HG03469 (cell line): ENCODE data around the gene NUP153.
A peak's percentile ranks its signal among the peaks of the same experiment; 100 is the strongest.
"Not testable (repeated sequence)": the region's sequence is repeated elsewhere in the genome, so short reads cannot be mapped to it uniquely, and the experiment has no call there.

Source experiments
- ATAC-seq: cut with Tn5 transposase; IDR thresholded peaks from one replicate; pipeline ENCODE4 v1.9.1; 2021; ENCODE audit warnings: mild to moderate bottlenecking, moderate library complexity, moderate number of reproducible peaks; ENCODE audit not compliant: unreplicated experiment

The NUP153 gene

DNA sequence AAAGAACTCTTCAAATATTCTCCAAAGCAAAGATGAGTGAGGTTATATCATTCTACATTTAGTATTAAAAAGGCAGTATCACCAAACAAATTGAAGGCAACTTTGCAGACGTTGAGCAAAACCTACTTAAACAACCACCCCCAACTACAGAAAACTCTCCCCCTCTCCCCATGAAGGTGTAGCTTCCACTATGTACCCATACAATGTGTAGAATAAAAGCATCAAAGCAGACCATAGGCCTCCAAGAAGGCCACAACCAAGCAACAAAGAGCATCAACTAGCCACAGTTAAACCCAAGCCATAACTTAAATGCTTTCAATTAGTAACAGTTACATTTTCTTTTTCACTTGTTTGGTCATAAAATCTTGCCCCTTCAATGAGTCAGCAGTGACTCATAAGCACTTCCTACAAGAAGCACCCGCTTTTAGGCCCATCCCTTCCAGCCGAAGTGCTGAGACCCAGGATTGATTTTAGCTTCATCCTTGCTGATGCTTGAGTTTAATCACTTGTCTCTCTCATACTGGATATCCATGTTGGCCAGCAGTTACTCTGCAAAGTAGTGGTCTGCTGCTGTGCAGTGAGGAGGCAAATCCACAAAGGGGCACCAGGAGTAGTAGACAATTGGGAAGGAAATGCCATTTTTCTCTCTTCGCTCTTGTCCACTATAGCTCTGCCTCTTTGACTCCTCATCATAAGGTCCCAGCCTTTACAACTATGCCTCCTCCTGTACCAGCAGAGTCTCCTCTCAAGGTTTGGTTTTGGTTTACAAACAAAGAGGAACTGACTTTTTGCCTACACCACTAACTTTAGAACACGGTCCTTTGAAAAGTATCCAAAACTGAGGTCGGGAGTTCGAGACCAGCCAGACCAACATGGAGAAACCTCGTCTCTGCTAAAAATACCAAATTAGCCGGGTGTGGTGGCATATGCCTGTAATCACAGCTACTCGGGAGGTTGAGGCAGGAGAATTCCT, 8.4 kb upstream of the NUP153 start:
- ATAC-seq = no peak

DNA sequence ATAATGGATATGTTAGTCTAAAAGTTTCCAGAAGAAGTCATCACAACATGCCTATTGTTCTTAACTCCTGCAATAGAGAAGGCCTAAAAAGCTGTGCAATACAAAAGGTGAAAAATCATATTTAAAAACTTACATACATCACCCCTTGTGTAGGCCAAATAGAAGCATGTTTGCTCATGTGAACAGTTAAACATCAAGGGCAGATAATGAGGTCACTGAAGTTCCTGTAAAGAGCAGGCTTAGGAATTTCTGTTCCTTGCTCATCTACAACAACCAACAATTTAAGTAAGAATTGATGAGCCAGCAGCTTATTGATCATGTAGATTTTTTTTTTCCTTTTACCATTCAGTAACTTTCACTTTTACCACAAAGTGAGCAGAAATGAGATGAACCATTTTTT, 7.5 kb upstream of the NUP153 start:
- no peak for ATAC-seq

- ATAC-seq = no peak
These were observed 5.9 kb upstream of the NUP153 start for GRCh38 chr6:17712576-17712975.

DNA sequence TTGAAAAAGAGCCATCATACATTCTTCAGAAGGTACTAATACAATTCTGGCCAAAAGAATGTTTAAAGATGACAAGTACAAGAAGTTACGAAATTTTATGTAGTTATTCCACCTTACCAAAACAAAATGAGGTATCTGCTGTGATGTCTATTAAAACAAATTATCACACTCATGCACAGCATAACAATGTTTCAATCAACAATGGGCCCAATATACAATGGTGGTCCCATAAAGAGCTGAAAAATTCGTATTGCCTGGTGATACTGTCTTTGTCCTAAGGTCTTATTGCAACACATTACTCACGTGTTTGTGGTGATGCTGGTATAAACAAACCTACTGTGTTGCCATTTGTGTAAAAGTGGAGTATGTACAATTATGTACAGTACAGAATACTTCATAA, 3.6 kb upstream of the NUP153 start:
- ATAC-seq = no peak

DNA sequence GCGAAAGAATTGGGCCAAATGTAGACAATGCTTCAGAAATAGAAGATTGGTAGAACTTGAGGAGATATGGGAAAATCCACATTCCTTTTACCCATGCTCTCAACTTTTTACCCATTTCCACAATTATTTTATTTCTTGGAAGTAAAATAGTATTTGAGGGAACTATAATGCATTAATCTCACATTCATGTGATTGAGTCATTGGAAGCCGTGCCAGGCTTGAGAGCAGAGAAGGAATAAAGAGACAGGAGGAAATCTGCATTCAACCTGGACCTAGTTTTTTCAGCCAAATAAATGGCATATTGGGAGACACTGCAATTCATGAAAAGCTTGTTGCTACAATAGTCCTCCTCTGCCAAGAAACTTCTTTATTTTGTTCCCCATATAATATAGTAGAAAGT, 2.8 kb upstream of the NUP153 start:
- ATAC-seq = no peak

GRCh38 chr6:17708035-17708434, 1.3 kb upstream of the NUP153 start:
- not testable (repeated sequence) for ATAC-seq

DNA sequence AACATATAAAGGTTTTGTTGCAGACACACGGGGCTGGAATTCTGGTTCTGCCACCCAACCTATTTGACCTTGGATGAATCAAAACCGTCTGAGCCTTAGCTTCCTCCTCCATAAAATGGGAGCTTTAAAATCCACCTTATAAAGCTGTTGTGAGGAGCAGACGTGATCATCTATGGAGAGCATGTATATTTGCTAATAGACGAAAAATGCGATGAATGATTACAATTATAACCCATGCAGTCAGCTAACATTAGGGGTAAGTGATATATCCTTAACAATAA, 586 bp upstream of the NUP153 start:
- ATAC-seq = no peak

GRCh38 chr6:17705778-17706579, 746 bp downstream of the NUP153 start:
- ATAC-seq = peak; percentile 48

DNA sequence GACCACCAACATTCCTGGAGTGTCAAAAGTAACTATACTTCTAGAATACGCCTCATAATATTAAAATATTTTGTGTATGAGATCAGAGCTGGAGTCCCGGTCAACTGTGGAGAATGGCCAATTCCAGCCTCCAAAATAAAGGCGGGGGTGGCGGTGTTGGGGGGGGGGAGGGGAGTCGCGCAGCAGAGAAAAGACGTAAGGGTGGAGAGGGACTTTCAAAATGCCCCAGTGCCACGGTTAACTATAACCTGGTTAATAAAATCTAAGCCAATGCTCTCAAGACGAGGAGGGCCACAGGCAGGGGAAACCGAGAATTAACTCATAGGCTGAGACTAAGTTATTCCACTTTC, 1.3 kb downstream of the NUP153 start:
- no peak for ATAC-seq

DNA sequence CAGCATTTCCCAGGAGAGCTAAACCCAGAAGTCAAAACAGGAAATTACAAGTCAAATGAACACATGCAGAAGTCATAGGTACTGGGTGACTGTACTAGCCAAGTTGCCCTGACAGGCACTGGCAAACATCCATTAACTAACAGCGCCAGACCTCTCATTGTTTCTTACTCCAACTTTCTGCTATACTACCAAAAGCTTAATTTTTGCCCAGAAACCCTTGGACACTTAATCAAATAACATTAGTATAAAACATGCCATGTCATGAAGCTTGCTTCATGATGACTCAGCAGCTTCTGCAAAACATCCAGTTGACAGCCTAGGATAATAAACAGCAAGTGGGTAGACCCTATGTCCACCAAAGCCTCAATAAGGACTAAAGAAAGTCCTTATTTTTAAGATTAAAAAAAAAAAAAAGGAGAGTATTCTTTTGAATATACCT, 3.5 kb downstream of the NUP153 start:
- ATAC-seq = no peak

DNA sequence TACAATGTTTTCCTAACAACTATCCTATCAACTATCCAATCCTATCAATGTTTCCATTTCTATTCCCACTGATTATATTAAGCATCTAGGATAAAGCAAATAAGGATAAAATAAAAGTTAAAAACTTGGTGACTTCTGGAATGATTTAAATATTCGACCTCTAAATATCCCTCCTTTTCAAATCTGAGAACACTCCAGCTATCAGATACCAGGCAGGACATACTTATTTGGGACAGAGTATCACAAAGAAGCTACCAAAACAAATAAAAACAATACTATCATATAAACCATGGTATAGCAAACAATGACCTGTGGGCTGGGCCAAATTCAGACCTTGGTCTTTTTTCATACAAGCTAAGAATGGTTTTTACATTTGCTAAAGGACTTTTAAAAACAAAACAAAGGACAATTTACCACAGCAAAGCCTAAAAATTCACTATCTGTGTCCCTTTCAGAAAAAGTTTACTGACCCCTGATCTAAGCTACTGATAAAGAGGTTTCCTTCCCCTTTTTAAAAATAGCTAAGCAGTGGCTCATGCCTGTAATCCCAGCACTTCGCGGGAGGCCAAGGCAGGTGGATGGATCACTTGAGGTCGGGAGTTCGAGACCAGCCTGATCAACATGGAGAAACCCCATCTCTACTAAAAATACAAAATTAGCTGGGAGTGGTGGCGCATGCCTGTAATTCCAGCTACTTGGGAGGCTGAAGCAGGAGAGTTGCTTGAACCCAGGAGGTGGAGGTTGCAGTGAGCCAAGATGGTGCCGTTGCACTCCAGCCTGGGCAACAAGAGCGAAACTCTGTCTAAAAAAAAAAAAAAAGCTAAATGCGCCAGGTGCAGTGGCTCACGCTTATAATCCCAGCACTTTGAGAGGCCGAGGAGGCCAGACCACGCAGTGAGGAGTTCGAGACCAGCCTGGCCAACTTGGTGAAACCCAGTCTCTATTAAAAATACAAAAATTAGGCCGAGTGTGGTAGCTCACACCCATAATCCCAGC, 6.0 kb downstream of the NUP153 start:
- ATAC-seq = no peak

- no peak for ATAC-seq
These were observed 14.7 kb downstream of the NUP153 start for GRCh38 chr6:17691925-17692538.

GRCh38 chr6:17688481-17688880, 18.2 kb downstream of the NUP153 start:
- no peak for ATAC-seq

- ATAC-seq = no peak
These were observed 19.6 kb downstream of the NUP153 start for GRCh38 chr6:17687136-17687535.

DNA sequence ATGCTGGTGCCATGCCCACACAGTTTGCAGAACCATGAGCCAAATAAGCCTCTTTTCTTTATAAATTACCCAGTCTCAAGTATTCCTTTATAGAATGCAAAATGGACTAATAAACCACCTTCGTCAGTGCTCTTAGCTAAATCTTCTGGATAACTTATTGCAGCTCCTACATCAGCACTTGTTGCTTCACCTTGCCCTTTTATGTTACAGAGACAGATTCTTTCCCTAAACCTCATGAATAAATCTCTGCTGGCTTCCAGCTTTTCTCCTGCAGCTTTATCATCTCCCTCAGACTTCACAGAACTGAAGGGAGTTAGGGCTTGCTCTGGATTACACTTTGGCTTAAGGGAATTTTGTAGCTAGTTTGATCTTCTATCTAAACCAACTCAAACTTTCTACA, 22.6 kb downstream of the NUP153 start:
- ATAC-seq = no peak

- ATAC-seq = no peak
These were observed 23.3 kb downstream of the NUP153 start for GRCh38 chr6:17683428-17683827.

DNA sequence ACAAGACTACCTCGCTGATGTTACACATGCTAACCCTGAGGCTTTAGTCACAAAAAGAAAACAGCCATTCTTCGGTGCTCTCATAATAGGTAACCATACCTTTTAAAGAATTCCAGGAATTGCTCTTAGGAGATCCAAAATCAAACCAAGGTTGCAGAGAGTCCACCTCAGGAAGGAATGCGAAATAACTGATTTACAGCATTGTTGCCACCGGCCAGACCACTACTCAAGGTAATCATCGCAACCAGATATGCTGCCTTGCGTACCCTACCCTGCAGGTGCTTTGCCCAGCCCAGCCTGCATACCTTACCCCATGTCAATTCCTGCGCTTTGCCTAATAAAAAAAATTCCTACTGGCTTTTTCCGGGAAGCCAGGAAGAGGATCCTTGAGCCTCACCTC, 27.0 kb downstream of the NUP153 start:
- ATAC-seq = no peak

DNA sequence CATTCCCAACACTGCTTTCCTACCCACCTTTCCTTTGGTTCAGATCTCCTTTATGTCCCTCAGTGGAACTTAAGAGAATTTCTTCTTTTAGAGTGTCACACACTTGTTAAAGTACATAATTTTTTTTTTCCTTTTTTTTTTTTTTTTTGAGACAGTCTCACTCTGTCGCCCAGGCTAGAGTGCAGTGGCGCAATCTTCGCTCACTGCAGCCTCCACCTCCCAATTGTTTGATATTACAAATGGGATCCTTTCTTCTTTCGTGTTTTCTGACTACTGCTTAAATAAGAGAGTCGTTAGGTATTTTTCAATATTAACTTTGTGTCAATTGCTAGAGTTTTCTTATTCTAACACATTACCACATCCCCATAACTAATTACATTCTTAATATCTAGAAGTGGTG, 29.1 kb downstream of the NUP153 start:
- no peak for ATAC-seq

- no peak for ATAC-seq
These were observed 33.0 kb downstream of the NUP153 start for GRCh38 chr6:17673543-17674254.
